Measurements from ENCODE around the gene CCDC107.

CCDC107 gene

DNA sequence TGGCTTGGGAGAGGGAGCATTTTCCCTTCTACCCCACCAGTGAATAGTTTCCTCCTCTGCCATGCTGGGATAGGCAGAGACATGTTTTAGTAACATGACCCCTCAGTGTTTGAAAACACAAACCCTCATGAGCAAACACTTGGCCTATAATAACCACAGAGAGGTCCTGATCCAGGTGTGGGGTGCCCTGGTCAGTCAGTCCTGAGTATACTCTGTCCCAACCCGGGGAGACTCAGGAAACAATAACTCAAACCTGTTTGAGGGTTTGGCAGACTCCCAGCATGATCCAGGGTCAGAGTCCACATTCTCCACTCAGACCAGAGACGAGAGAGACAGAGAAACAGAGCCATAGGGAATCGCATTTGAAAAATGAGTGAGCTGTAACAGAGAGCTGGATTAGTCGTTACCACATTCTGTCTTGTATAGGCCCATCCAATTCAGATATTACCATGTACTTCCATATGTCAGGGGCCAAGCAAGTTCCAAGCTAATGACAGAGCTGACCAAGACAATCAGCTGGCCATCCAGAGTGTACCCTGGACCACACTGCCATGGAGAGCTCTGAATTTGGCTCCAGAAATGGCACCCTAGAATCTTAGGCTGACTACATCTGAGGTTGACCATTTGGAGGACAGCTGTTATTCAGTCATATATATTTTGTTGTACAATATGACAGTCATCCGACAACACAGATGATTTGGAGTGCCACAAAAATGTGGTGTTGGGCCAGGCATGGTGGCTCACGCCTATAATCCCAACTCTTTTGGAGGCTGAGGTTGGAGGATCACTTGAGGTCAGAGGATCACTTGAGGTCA is 11.4 kb downstream of the CCDC107 start (continued):
- TF ChIP-seq YY2 (tag by site-specific recombination; IDR thresholded peaks at IDR 0.05), result no peak
- no peak for TF ChIP-seq ZBTB7A (tag by site-specific recombination; IDR thresholded peaks at IDR 0.05; ENCODE audit: low read depth)
- TF ChIP-seq ZNF404 (tag by site-specific recombination; IDR thresholded peaks at IDR 0.05), result no peak
- TF ChIP-seq MEIS1 (CRISPR knock-in tag; IDR thresholded peaks at IDR 0.05; ENCODE audit: borderline replicate concordance), result no peak
- TF ChIP-seq, protein P1, sequence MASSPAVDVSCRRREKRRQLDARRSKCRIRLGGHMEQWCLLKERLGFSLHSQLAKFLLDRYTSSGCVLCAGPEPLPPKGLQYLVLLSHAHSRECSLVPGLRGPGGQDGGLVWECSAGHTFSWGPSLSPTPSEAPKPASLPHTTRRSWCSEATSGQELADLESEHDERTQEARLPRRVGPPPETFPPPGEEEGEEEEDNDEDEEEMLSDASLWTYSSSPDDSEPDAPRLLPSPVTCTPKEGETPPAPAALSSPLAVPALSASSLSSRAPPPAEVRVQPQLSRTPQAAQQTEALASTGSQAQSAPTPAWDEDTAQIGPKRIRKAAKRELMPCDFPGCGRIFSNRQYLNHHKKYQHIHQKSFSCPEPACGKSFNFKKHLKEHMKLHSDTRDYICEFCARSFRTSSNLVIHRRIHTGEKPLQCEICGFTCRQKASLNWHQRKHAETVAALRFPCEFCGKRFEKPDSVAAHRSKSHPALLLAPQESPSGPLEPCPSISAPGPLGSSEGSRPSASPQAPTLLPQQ (tag by site-specific recombination; IDR thresholded peaks at IDR 0.05), result no peak

- H3K4me1 ChIP-seq (ENCODE audit: control insufficient read depth, insufficient read depth, low read length), result no peaks in the 10 kb centered on the region
- no peak within 1 kb of the TSS for H3K27ac ChIP-seq (ENCODE audit: extremely low read depth, low read depth, low read length)
- no peaks in the 10 kb centered on the region for H3K36me3 ChIP-seq (ENCODE audit: control insufficient read depth in 2 of 2, insufficient read depth in 1 of 2, low read length in 2 of 2)
- TF ChIP-seq ZNF530 (tag by site-specific recombination; IDR thresholded peaks at IDR 0.05; ENCODE audit: low read depth), result no peak
- 0 out of 2 replicates have a peak, but pooled peaks have one; percentile 52 for TF ChIP-seq ZNF16 (tag by site-specific recombination; IDR thresholded peaks at IDR 0.05; ENCODE audit: low read depth)
- TF ChIP-seq ZNF658 (tag by site-specific recombination; IDR thresholded peaks at IDR 0.05), result no peak
- ChIA-PET CTCF (interaction anchor here (0.6 to 1.1 kb wide), 4 partner anchors 12 to 556 kb away, joined by 3 to 5 read pairs (median 4); no protein-coding TSS in a partner anchor), POLR2A (interaction anchor here (0.6 to 1.4 kb wide), 4 partner anchors 10 to 21 kb away, joined by 3 to 4 read pairs (median 4); no protein-coding TSS in a partner anchor)
- no peak within 1 kb of the TSS for H3K4me3 ChIP-seq (ENCODE audit: low read depth, low read length)
- no peaks in the 10 kb centered on the region for H3K9me3 ChIP-seq (ENCODE audit: control insufficient read depth, insufficient read depth, low read depth, low read length)
Measured at GRCh38 chr9:35673132-35674024, 15.3 kb downstream of the CCDC107 start, which contains the start of gene CA9. Gene CA9, plus strand, starts transcription at chr9:35673928. Its CDS starts 32 bp downstream, at chr9:35673960.

GRCh38 chr9:35674025-35674361 is 15.9 kb downstream of the CCDC107 start:
- ChIA-PET POLR2A (no interaction called here), CTCF (interaction anchor here (0.6 to 1.1 kb wide), 3 partner anchors 22 to 557 kb away, joined by 3 to 4 read pairs (median 3); partner anchors contain the start of gene HINT2)
- Histone ChIP-seq H3K27ac (ENCODE audit: extremely low read depth, low read depth, low read length) (no peak overlapping the region), H3K9me3 (ENCODE audit: control insufficient read depth, insufficient read depth, low read depth, low read length) (no peaks in the 10 kb centered on the region), H3K36me3 (ENCODE audit: control insufficient read depth in 2 of 2, insufficient read depth in 1 of 2, low read length in 2 of 2) (no peaks in the 10 kb centered on the region), H3K4me3 (ENCODE audit: low read depth, low read length) (no peak overlapping the region), H3K4me1 (ENCODE audit: control insufficient read depth, insufficient read depth, low read length) (no peaks in the 10 kb centered on the region)
- TF ChIP-seq WT1 (tag by site-specific recombination; IDR thresholded peaks at IDR 0.05) (no peak), ZNF548 (tag by site-specific recombination; IDR thresholded peaks at IDR 0.05) (no peak), ZNF596 (tag by site-specific recombination; IDR thresholded peaks at IDR 0.05) (no peak), ZNF529 (tag by site-specific recombination; IDR thresholded peaks at IDR 0.05; ENCODE audit: insufficient replicate concordance) (no peak), ZFP41 (tag by site-specific recombination; IDR thresholded peaks at IDR 0.05; ENCODE audit: borderline replicate concordance) (no peak), SP3 (tag by site-specific recombination; IDR thresholded peaks at IDR 0.05) (no peak), ZNF830 (tag by site-specific recombination; IDR thresholded peaks at IDR 0.05; ENCODE audit: low read depth) (no peak)

DNA sequence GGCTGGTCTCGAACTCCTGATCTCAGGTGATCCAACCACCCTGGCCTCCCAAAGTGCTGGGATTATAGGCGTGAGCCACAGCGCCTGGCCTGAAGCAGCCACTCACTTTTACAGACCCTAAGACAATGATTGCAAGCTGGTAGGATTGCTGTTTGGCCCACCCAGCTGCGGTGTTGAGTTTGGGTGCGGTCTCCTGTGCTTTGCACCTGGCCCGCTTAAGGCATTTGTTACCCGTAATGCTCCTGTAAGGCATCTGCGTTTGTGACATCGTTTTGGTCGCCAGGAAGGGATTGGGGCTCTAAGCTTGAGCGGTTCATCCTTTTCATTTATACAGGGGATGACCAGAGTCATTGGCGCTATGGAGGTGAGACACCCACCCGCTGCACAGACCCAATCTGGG is 17.1 kb downstream of the CCDC107 start:
- no peak overlapping the region for H3K27ac ChIP-seq (ENCODE audit: extremely low read depth, low read depth, low read length)
- ChIA-PET CTCF (no interaction called here), POLR2A (interaction anchor here (0.7 to 0.8 kb wide), 2 partner anchors 12 to 14 kb away, joined by 3 read pairs; no protein-coding TSS in a partner anchor)
- no peak overlapping the region for H3K4me3 ChIP-seq (ENCODE audit: low read depth, low read length)
- no peaks in the 10 kb centered on the region for H3K36me3 ChIP-seq (ENCODE audit: control insufficient read depth in 2 of 2, insufficient read depth in 1 of 2, low read length in 2 of 2)
- H3K4me1 ChIP-seq (ENCODE audit: control insufficient read depth, insufficient read depth, low read length), result no peaks in the 10 kb centered on the region
- H3K9me3 ChIP-seq (ENCODE audit: control insufficient read depth, insufficient read depth, low read depth, low read length), result no peaks in the 10 kb centered on the region
- TF ChIP-seq ZNF10 (tag by site-specific recombination; IDR thresholded peaks at IDR 0.05) (no peak), SP2 (tag by site-specific recombination; IDR thresholded peaks at IDR 0.05) (no peak), ZNF664 (tag by site-specific recombination; IDR thresholded peaks at IDR 0.05) (no peak), RBAK (tag by site-specific recombination; IDR thresholded peaks at IDR 0.05) (no peak), ZNF785 (tag by site-specific recombination; IDR thresholded peaks at IDR 0.05) (no peak), WT1 (tag by site-specific recombination; IDR thresholded peaks at IDR 0.05) (no peak), ZNF112 (tag by site-specific recombination; IDR thresholded peaks at IDR 0.05) (no peak), ZNF302 (tag by site-specific recombination; IDR thresholded peaks at IDR 0.05; ENCODE audit: low read depth) (no peak), ZFP3 (tag by site-specific recombination; IDR thresholded peaks at IDR 0.05; ENCODE audit: low read depth) (no peak)
- TF ChIP-seq, protein P2, sequence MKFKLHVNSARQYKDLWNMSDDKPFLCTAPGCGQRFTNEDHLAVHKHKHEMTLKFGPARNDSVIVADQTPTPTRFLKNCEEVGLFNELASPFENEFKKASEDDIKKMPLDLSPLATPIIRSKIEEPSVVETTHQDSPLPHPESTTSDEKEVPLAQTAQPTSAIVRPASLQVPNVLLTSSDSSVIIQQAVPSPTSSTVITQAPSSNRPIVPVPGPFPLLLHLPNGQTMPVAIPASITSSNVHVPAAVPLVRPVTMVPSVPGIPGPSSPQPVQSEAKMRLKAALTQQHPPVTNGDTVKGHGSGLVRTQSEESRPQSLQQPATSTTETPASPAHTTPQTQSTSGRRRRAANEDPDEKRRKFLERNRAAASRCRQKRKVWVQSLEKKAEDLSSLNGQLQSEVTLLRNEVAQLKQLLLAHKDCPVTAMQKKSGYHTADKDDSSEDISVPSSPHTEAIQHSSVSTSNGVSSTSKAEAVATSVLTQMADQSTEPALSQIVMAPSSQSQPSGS (tag by site-specific recombination; IDR thresholded peaks at IDR 0.05; ENCODE audit: low read depth), result no peak

Data from HEK293 (cell line).